HepG2 (cell line): ENCODE measurements around the gene AQP10. TPM values are rescaled to one million over a fixed set of nuclear protein-coding genes. Genes with fewer than 3 reads are reported as not detected.
A peak's percentile ranks its signal among the peaks of the same experiment; 100 is the strongest.

Experiments
- ERF ChIP-seq: IDR thresholded peaks from 2 replicates; pipeline ENCODE4 v1.6.1; 2018; ENCODE audit warnings: missing biosample characterization, missing genetic modification reagents
- HOXD1 ChIP-seq: sonication (generic); formaldehyde crosslinking; IDR thresholded peaks from 2 replicates; pipeline ENCODE4 v1.5.0; 2020; ENCODE audit warnings: missing genetic modification reagents
- NR2F1 ChIP-seq, 2 experiments: fragments of 450-650 bp in 1 of 2; formaldehyde crosslinking in 1 of 2; IDR thresholded peaks; 2 replicates each; pipeline versions ENCODE4 v1.5.0 to v1.6.1; 2016 to 2020; ENCODE audit warnings: mild to moderate bottlenecking in 1 of 2, missing compliant biosample characterization in 1 of 2, missing genetic modification reagents in 1 of 2, moderate library complexity in 1 of 2
- RXRB ChIP-seq: IDR thresholded peaks from 2 replicates; pipeline ENCODE4 v1.6.1; 2016; ENCODE audit warnings: borderline replicate concordance, missing genetic modification reagents, missing compliant biosample characterization
- SOX6 ChIP-seq, 2 experiments: fragments of 450-650 bp in 1 of 2; sonication (generic) in 1 of 2; formaldehyde crosslinking in 1 of 2; IDR thresholded peaks; 2 replicates each; pipeline versions ENCODE4 v1.4.0 to v1.6.1; 2017 to 2020; ENCODE audit warnings: antibody characterized with exemption in 1 of 2, mild to moderate bottlenecking in 1 of 2, missing genetic modification reagents in 1 of 2
- ZNF225 ChIP-seq: sonication (generic); formaldehyde crosslinking; IDR thresholded peaks from 2 replicates; pipeline ENCODE4 v1.4.0; 2020; ENCODE audit warnings: mild to moderate bottlenecking, missing genetic modification reagents
- polyA plus RNA-seq, 8 experiments: library from polyadenylated mRNA; depleted of rRNA in 3 of 8; stranded (reverse) in 7 of 8; unstranded in 1 of 8; fragments of >200 nt; fragmentation: Illumina TruSeq in 4 of 8; extraction: Trizol in 4 of 8; gene quantifications; 2 replicates each; pipeline versions ENCODE4 v1.2.1 to v1.2.3, GENCODE V29; 2011 to 2016; ENCODE audit warnings: low read depth in 4 of 8, missing spikeins in 1 of 8, mixed read lengths in 1 of 8; ENCODE audit not compliant: insufficient read depth in 1 of 8
- total RNA-seq, 5 experiments: library from RNA; depleted of rRNA; stranded (reverse); fragments of >200 nt; fragmentation: Illumina TruSeq; extraction: Trizol; gene quantifications; 2 replicates each; pipeline ENCODE4 v1.2.3, GENCODE V29; 2016; ENCODE audit warnings: low read depth in 1 of 5
- TF ChIP-seq, protein P1 (sequence below): sonication (generic); formaldehyde crosslinking; IDR thresholded peaks from 2 replicates; pipeline ENCODE4 v1.4.0; 2020; ENCODE audit warnings: mild to moderate bottlenecking, missing genetic modification reagents
- TF ChIP-seq, protein P2 (sequence below): sonication (generic); formaldehyde crosslinking; IDR thresholded peaks from 2 replicates; pipeline ENCODE4 v1.8.1; 2023; ENCODE audit warnings: mild to moderate bottlenecking, moderate library complexity, missing genetic modification reagents
- TF ChIP-seq, protein P3 (sequence below): sonication (generic); formaldehyde crosslinking; IDR thresholded peaks from 2 replicates; pipeline ENCODE4 v1.4.0; 2020; ENCODE audit warnings: mild to moderate bottlenecking, missing genetic modification reagents
- TF ChIP-seq, protein P4 (sequence below): sonication (generic); formaldehyde crosslinking; IDR thresholded peaks from 2 replicates; pipeline ENCODE4 v1.4.0; 2020; ENCODE audit warnings: mild to moderate bottlenecking, missing genetic modification reagents

AQP10 gene
- total and polyA plus RNA-seq, 2 of the 13 experiments (the other 11 are each of a cell fraction or from before 2014, with no cell fraction given) = 0.30 TPM; not detected in 1

DNA sequence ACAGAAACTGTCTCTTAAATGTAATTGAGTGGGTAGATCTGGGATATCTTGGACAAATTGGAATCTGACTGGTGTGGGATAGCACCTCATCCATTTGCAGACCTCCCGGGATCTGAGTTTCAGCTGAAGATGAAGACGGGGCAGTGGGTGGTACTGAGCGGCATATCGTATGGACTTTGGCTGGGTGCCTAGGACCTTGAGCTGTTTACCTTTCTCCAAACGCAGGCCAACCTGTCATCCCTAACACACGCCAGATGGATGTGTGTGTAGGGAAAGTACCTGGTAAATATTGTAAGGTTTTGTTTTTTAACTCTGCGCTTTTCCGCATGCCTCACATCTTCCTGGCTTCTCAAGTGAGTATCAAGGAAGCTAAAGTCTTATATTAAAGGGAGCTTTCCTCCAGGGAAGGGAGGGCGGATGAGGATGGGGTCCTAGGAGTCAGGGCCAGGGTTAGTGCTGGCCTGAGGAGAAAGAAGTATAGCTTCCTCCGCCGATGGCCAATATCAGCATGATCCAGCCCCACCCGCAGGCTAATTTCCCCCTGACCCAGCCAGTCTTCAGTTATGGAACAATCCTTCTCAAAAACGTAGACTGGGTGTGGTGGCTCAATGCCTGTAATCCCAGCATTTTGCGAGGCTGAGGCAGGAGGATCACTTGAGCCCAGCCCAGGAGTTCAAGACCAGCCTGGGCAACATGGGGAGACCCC lies 30.6 kb downstream of the AQP10 start (continued):
- TF ChIP-seq, protein P1, sequence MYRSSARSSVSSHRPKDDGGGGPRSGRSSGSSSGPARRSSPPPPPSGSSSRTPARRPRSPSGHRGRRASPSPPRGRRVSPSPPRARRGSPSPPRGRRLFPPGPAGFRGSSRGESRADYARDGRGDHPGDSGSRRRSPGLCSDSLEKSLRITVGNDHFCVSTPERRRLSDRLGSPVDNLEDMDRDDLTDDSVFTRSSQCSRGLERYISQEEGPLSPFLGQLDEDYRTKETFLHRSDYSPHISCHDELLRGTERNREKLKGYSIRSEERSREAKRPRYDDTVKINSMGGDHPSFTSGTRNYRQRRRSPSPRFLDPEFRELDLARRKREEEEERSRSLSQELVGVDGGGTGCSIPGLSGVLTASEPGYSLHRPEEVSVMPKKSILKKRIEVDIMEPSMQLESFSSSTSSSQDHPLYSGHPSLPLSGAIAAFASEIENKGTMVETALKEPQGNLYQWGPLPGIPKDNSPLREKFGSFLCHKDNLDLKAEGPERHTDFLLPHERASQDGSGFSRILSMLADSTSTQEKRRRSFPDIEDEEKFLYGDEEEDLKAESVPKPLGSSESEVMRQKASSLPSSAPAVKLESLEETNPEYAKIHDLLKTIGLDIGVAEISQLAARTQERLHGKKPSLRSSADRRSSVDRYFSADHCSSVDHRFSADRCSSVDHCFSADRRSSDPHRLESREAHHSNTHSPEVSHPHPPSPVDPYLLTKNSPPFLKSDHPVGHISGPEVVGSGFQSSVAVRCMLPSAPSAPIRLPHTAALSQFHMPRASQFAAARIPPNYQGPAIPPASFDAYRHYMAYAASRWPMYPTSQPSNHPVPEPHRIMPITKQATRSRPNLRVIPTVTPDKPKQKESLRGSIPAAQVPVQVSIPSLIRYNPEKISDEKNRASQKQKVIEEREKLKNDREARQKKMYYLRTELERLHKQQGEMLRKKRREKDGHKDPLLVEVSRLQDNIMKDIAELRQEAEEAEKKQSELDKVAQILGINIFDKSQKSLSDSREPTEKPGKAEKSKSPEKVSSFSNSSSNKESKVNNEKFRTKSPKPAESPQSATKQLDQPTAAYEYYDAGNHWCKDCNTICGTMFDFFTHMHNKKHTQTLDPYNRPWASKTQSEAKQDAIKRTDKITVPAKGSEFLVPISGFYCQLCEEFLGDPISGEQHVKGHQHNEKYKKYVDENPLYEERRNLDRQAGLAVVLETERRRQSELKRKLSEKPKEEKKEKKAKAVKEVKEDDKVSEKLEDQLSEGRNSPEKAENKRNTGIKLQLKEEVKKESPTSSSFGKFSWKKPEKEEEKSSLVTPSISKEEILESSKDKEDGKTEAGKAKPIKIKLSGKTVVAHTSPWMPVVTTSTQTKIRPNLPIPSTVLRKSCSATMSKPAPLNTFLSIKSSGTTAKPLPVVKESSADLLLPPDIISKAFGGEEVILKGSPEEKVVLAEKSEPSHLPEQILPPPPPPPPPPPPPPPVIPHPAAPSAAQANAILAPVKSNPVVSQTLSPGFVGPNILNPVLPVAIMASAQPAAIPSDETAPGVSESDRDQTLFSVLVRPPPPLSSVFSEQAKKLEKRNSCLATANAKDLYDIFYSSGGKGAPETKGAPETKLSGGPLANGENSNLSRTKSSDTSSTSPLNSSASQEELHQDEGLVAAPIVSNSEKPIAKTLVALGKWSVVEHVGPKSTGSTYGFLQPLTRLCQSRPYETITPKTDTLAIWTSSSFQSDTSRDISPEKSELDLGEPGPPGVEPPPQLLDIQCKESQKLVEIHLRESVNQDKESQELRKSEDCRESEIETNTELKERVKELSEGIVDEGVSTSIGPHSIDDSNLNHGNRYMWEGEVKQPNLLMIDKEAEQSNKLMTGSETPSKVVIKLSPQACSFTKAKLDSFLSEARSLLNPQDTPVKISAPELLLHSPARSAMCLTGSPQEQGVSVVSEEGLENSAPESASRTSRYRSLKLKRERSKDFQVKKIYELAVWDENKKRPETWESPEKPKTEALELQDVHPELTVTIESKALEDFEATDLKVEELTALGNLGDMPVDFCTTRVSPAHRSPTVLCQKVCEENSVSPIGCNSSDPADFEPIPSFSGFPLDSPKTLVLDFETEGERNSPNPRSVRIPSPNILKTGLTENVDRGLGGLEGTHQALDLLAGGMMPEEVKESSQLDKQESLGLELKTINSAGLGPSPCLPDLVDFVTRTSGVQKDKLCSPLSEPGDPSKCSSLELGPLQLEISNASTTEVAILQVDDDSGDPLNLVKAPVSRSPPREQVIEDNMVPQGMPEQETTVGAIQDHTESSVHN (CRISPR knock-in tag) = no peak
- TF ChIP-seq, protein P2, sequence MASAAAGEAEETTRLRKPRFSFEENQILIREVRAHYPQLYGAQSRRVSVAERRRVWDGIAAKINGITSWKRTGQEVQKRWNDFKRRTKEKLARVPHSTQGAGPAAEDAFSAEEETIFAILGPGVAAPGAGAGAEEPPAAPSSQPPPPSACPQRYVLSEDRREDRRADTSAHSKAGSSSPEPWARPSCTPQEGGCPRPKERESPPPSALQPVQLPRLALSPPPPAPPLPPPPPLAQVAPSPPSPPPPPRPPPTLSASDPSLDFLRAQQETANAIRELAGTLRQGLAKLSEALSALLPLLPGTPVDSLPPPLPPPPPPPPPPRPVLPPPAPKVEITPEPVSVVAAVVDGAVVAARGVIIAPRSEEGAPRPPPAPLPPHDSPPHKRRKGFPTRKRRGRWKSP (CRISPR knock-in tag) = peak; percentile 53; the same call in 1 of the 2 replicates
- TF ChIP-seq NR2F1 (CRISPR knock-in tag; IDR thresholded peaks at IDR 0.05) = no peak
- TF ChIP-seq SOX6 (IDR thresholded peaks at IDR 0.05) = no peak
- peak; percentile 68 for TF ChIP-seq SOX6 (CRISPR knock-in tag; IDR thresholded peaks at IDR 0.05)
- TF ChIP-seq, protein P3, sequence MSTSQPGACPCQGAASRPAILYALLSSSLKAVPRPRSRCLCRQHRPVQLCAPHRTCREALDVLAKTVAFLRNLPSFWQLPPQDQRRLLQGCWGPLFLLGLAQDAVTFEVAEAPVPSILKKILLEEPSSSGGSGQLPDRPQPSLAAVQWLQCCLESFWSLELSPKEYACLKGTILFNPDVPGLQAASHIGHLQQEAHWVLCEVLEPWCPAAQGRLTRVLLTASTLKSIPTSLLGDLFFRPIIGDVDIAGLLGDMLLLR (CRISPR knock-in tag) = no peak
- TF ChIP-seq ERF (CRISPR knock-in tag) = 0 out of 2 replicates have a peak, but pooled peaks have one; percentile 16
- TF ChIP-seq RXRB = no peak
- TF ChIP-seq, protein P4, sequence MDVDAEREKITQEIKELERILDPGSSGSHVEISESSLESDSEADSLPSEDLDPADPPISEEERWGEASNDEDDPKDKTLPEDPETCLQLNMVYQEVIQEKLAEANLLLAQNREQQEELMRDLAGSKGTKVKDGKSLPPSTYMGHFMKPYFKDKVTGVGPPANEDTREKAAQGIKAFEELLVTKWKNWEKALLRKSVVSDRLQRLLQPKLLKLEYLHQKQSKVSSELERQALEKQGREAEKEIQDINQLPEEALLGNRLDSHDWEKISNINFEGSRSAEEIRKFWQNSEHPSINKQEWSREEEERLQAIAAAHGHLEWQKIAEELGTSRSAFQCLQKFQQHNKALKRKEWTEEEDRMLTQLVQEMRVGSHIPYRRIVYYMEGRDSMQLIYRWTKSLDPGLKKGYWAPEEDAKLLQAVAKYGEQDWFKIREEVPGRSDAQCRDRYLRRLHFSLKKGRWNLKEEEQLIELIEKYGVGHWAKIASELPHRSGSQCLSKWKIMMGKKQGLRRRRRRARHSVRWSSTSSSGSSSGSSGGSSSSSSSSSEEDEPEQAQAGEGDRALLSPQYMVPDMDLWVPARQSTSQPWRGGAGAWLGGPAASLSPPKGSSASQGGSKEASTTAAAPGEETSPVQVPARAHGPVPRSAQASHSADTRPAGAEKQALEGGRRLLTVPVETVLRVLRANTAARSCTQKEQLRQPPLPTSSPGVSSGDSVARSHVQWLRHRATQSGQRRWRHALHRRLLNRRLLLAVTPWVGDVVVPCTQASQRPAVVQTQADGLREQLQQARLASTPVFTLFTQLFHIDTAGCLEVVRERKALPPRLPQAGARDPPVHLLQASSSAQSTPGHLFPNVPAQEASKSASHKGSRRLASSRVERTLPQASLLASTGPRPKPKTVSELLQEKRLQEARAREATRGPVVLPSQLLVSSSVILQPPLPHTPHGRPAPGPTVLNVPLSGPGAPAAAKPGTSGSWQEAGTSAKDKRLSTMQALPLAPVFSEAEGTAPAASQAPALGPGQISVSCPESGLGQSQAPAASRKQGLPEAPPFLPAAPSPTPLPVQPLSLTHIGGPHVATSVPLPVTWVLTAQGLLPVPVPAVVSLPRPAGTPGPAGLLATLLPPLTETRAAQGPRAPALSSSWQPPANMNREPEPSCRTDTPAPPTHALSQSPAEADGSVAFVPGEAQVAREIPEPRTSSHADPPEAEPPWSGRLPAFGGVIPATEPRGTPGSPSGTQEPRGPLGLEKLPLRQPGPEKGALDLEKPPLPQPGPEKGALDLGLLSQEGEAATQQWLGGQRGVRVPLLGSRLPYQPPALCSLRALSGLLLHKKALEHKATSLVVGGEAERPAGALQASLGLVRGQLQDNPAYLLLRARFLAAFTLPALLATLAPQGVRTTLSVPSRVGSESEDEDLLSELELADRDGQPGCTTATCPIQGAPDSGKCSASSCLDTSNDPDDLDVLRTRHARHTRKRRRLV = no peak
- TF ChIP-seq ZNF225 (CRISPR knock-in tag) = no peak
- TF ChIP-seq HOXD1 (CRISPR knock-in tag) = peak; percentile 93
